HepG2 (cell line): ENCODE data around the gene ACVR1B. TPM values are rescaled to one million over a fixed set of nuclear protein-coding genes. Genes with fewer than 3 reads are reported as not detected.

Experiments used
- ATAC-seq: fragments of 200-7000 bp; cut with Tn5 transposase; 3 replicates; pipeline ENCODE4 v1.9.1; 2020; ENCODE audit warnings: mild to moderate bottlenecking, moderate library complexity
- BruUV-seq: library from RNA; stranded (reverse); fragments of 400-500 nt; replicated peaks from 2 replicates; lab custom pipeline; 2021; lab: Mats Ljungman, UMichigan
- CTCF ChIA-PET: fragments of 300-600 bp; formaldehyde crosslinking; extraction: SDS; loops from one replicate; lab custom pipeline; 2021; ENCODE audit warnings: low total read pairs, inconsistent platforms, low intra/inter-chr PET ratio; lab: Yijun Ruan, JAX
- POLR2A ChIA-PET: fragments of 350-600 bp; sonication (Branson Sonifier 250); formaldehyde crosslinking; loops from one replicate; lab custom pipeline; 2020; ENCODE audit warnings: antibody characterized with exemption, inconsistent platforms; lab: Yijun Ruan, JAX
- DNase-seq: peaks from one replicate; pipeline ENCODE4 v3.0.0-alpha.2; 2015; ENCODE audit warnings: low spot score
- FAIRE-seq: peaks from 3 replicates; lab custom pipeline; 2011; peaks lifted over from hg19 to GRCh38; lab: Jason Lieb, UNC
- H2AFZ ChIP-seq: one replicate; pipeline ENCODE4 v1.6.1; 2011; ENCODE audit warnings: low read length, inconsistent platforms
- H3K27ac ChIP-seq: fragments of 300-600 bp; 3 replicates; pipeline ENCODE4 v1.8.0; 2011; ENCODE audit warnings: mixed run types, mild to moderate bottlenecking, mixed read lengths, low read length, inconsistent platforms; ENCODE audit not compliant: insufficient read depth; ENCODE audit errors: extremely low read length
- H3K27me3 ChIP-seq, 2 experiments: fragments of 200-600 bp in 1 of 2; 2 replicates in 1 of 2; 3 replicates in 1 of 2; pipeline versions ENCODE4 v1.6.0 to v1.8.0; 2011; ENCODE audit warnings: low read length in 2 of 2, mild to moderate bottlenecking in 2 of 2, moderate library complexity in 2 of 2, inconsistent platforms in 1 of 2; ENCODE audit not compliant: insufficient read depth in 2 of 2, control insufficient read depth in 1 of 2
- H3K36me3 ChIP-seq, 2 experiments: fragments of 200-600 bp in 1 of 2; replicated peaks in 1 of 2; 2 replicates in 1 of 2; 3 replicates in 1 of 2; pipeline versions ENCODE4 v1.5.1 to v1.8.0; 2011; ENCODE audit warnings: low read length in 2 of 2, inconsistent platforms in 1 of 2; ENCODE audit not compliant: insufficient read depth in 2 of 2, control insufficient read depth in 1 of 2
- H3K4me1 ChIP-seq: 2 replicates; pipeline ENCODE4 v1.5.1; 2012; ENCODE audit warnings: low read length, inconsistent platforms; ENCODE audit not compliant: insufficient read depth
- H3K4me2 ChIP-seq: 2 replicates; pipeline ENCODE4 v1.6.0; 2011; ENCODE audit warnings: low read depth, low read length, inconsistent platforms
- H3K4me3 ChIP-seq, 3 experiments: fragments of 200-600 bp in 1 of 3; sonication (generic), shearing (Covaris generic) in 1 of 3; replicated peaks in 1 of 3; 2 replicates each; pipeline ENCODE4 v1.5.1; 2011 to 2016; ENCODE audit warnings: low read length in 3 of 3, inconsistent platforms in 2 of 3, low read depth in 2 of 3, mild to moderate bottlenecking in 2 of 3, control low read depth in 1 of 3, mixed read lengths in 1 of 3; ENCODE audit not compliant: insufficient read depth in 1 of 3
- H3K79me2 ChIP-seq: one replicate; pipeline ENCODE4 v1.6.1; 2011; ENCODE audit warnings: low read length, inconsistent platforms; ENCODE audit not compliant: insufficient read depth
- H3K9ac ChIP-seq: 2 replicates; pipeline ENCODE4 v1.6.0; 2011; ENCODE audit warnings: mild to moderate bottlenecking, low read depth, low read length, inconsistent platforms; ENCODE audit not compliant: insufficient read depth
- H3K9me3 ChIP-seq: 2 replicates; pipeline ENCODE4 v1.5.1; 2012; ENCODE audit warnings: mild to moderate bottlenecking, low read length
- H4K20me1 ChIP-seq: 2 replicates; pipeline ENCODE4 v1.6.0; 2011; ENCODE audit warnings: inconsistent platforms, mild to moderate bottlenecking, low read length, moderate library complexity; ENCODE audit not compliant: insufficient read depth
- ATF5 ChIP-seq: sonication (generic); formaldehyde crosslinking; IDR thresholded peaks from 2 replicates; pipeline ENCODE4 v1.4.0; 2020; ENCODE audit warnings: mild to moderate bottlenecking, low read depth, missing genetic modification reagents
- DMAP1 ChIP-seq: IDR thresholded peaks from 2 replicates; pipeline ENCODE4 v1.6.1; 2016
- DMTF1 ChIP-seq: sonication (generic); formaldehyde crosslinking; IDR thresholded peaks from 2 replicates; pipeline ENCODE4 v1.4.0; 2020; ENCODE audit warnings: mild to moderate bottlenecking, missing genetic modification reagents
- FLYWCH1 ChIP-seq: sonication (generic); formaldehyde crosslinking; IDR thresholded peaks from 2 replicates; pipeline ENCODE4 v1.8.1; 2023; ENCODE audit warnings: mild to moderate bottlenecking, missing genetic modification reagents
- GTF3A ChIP-seq: sonication (generic); formaldehyde crosslinking; conservative IDR thresholded peaks from 2 replicates; pipeline ENCODE4 v1.4.0; 2020; ENCODE audit warnings: mild to moderate bottlenecking, missing genetic modification reagents
- HDAC6 ChIP-seq: fragments of 200-600 bp; sonication (generic); IDR thresholded peaks from 2 replicates; pipeline ENCODE4 v1.7.0; 2017; ENCODE audit warnings: mild to moderate bottlenecking, antibody characterized with exemption, low read length, low read depth
- RORA ChIP-seq: sonication (generic); formaldehyde crosslinking; IDR thresholded peaks from 2 replicates; pipeline ENCODE4 v1.5.0; 2020; ENCODE audit warnings: mild to moderate bottlenecking, missing genetic modification reagents, moderate library complexity
- ZBTB2 ChIP-seq: sonication (generic); formaldehyde crosslinking; IDR thresholded peaks from 2 replicates; pipeline ENCODE4 v1.8.0; 2022; ENCODE audit warnings: low read depth, missing genetic modification reagents
- ZNF430 ChIP-seq: sonication (generic); formaldehyde crosslinking; IDR thresholded peaks from 2 replicates; pipeline ENCODE4 v1.9.0; 2021; ENCODE audit warnings: mild to moderate bottlenecking, missing genetic modification reagents
- ZNF446 ChIP-seq: sonication (generic); formaldehyde crosslinking; IDR thresholded peaks from 2 replicates; pipeline ENCODE4 v1.5.0; 2020; ENCODE audit warnings: mild to moderate bottlenecking, missing genetic modification reagents
- ZNF543 ChIP-seq: sonication (generic); formaldehyde crosslinking; IDR thresholded peaks from 2 replicates; pipeline ENCODE4 v1.4.0; 2020; ENCODE audit warnings: mild to moderate bottlenecking, missing genetic modification reagents
- ZNF800 ChIP-seq: sonication (generic); formaldehyde crosslinking; IDR thresholded peaks from 2 replicates; pipeline ENCODE4 v1.4.0; 2020; ENCODE audit warnings: missing genetic modification reagents
- WGBS: methylation state at CpG from one replicate; pipeline ENCODE4 v1.1.6; 2017; ENCODE audit warnings: low lambda C conversion rate; 5-methylcytosine and 5-hydroxymethylcytosine counted together
- in situ Hi-C: cut with HindIII; loops from 2 replicates; pipeline ENCODE4 v1.10.0; 2017; ENCODE audit warnings: low pct_unique_long_range_greater_than_20kb; ENCODE audit not compliant: extremely low pct_ligation_motif_present
- intact Hi-C: fragments of 100-400 bp; cut with micrococcal nuclease; formaldehyde crosslinking; loops from one replicate; pipeline ENCODE4 v1.10.0; 2022; ENCODE audit not compliant: unreplicated experiment
- polyA plus RNA-seq, 8 experiments: library from polyadenylated mRNA; depleted of rRNA in 3 of 8; stranded (reverse) in 7 of 8; unstranded in 1 of 8; fragments of >200 nt; fragmentation: Illumina TruSeq in 4 of 8; extraction: Trizol in 4 of 8; gene quantifications; 2 replicates each; pipeline versions ENCODE4 v1.2.1 to v1.2.3, GENCODE V29; 2011 to 2016; ENCODE audit warnings: low read depth in 4 of 8, missing spikeins in 1 of 8, mixed read lengths in 1 of 8; ENCODE audit not compliant: insufficient read depth in 1 of 8
- total RNA-seq, 5 experiments: library from RNA; depleted of rRNA; stranded (reverse); fragments of >200 nt; fragmentation: Illumina TruSeq; extraction: Trizol; gene quantifications; 2 replicates each; pipeline ENCODE4 v1.2.3, GENCODE V29; 2016; ENCODE audit warnings: low read depth in 1 of 5

ACVR1B gene
- total and polyA plus RNA-seq, 2 of the 13 experiments (the other 11 are each of a cell fraction or from before 2014, with no cell fraction given): 8.9 to 12.1 TPM

GRCh38 chr12:51949342-51950030 is 2.0 kb upstream of the ACVR1B start:
- in situ Hi-C loops: no loop called here
- intact Hi-C loops: no loop called here
- H3K27me3 ChIP-seq: peaks cover 5 to 30% of the 10 kb centered on the region in 2 experiments
- H3K79me2 ChIP-seq: peaks cover 26% of the 10 kb centered on the region
- 44% methylated on average over 6 of the region's 6 CpGs for WGBS
- no peak overlapping the region for H3K9ac ChIP-seq
- DNase-seq (no peak), FAIRE-seq (no peak), ATAC-seq (no peak)
- peaks cover 21% of the 10 kb centered on the region for H3K4me1 ChIP-seq
- no TSS peak for BruUV-seq
- H3K4me3 ChIP-seq: no peak overlapping the region
- no peak overlapping the region for H2AFZ ChIP-seq
- H3K4me2 ChIP-seq: no peak overlapping the region
- no peak overlapping the region for H3K27ac ChIP-seq
- H3K36me3 ChIP-seq: no peaks in the 10 kb centered on the region
- no peaks in the 10 kb centered on the region for H4K20me1 ChIP-seq
- TF ChIP-seq ZNF543: no peak
- TF ChIP-seq GTF3A (CRISPR knock-in tag): no peak
- TF ChIP-seq ATF5 (CRISPR knock-in tag): no peak
- TF ChIP-seq FLYWCH1: no peak
- TF ChIP-seq DMAP1: no peak
- no peak for TF ChIP-seq ZNF430
- no peak for TF ChIP-seq HDAC6
- H3K9me3 ChIP-seq: no peaks in the 10 kb centered on the region
- POLR2A ChIA-PET: no interaction called here
- CTCF ChIA-PET: no interaction called here

GRCh38 chr12:51950682-51951198 is 759 bp upstream of the ACVR1B start:
- H3K4me3 ChIP-seq: peak overlapping the region; percentile 52 to 79 (median 59)
- no peaks in the 10 kb centered on the region for H3K36me3 ChIP-seq
- H3K9me3 ChIP-seq: no peaks in the 10 kb centered on the region
- H3K27ac ChIP-seq: no peak overlapping the region
- no peaks in the 10 kb centered on the region for H4K20me1 ChIP-seq
- peak overlapping the region; percentile 92 for H3K4me2 ChIP-seq
- no peak overlapping the region for H2AFZ ChIP-seq
- peaks cover 33% of the 10 kb centered on the region for H3K4me1 ChIP-seq
- BruUV-seq: no TSS peak
- CTCF ChIA-PET: no interaction called here
- WGBS: 2% methylated on average over 5 of the region's 5 CpGs
- no peak overlapping the region for H3K9ac ChIP-seq
- ATAC-seq (no peak), FAIRE-seq (peak; percentile 21), DNase-seq (no peak)
- peaks cover 5 to 29% of the 10 kb centered on the region in 2 experiments for H3K27me3 ChIP-seq
- peaks cover 38% of the 10 kb centered on the region for H3K79me2 ChIP-seq
- intact Hi-C loops (no loop called here), in situ Hi-C loops (no loop called here)
- POLR2A ChIA-PET: no interaction called here
- TF ChIP-seq ZNF800 (CRISPR knock-in tag) (0 out of 2 replicates have a peak, but pooled peaks have one; percentile 33), RORA (CRISPR knock-in tag) (no peak), ZBTB2 (CRISPR knock-in tag) (no peak), DMTF1 (CRISPR knock-in tag) (no peak), ZNF446 (CRISPR knock-in tag) (no peak)
